Small intestine (tissue), 7 donors: ENCODE measurements around the gene GRK4. TPM values are rescaled to one million over a fixed set of nuclear protein-coding genes. Genes with fewer than 3 reads are reported as not detected.

Source experiments
- DNase-seq, 2 donors: peaks; one replicate each; pipeline versions ENCODE4 v3.0.0 to v3.0.0-alpha.2; 2013
- FAIRE-seq: peaks from 2 replicates; lab custom pipeline; 2012; peaks lifted over from hg19 to GRCh38; lab: Jason Lieb, UNC
- H3K27ac ChIP-seq, 3 donors: one replicate each; pipeline ENCODE4 v1.5.1; 2013; ENCODE audit warnings: low read length in 2 of 3, mild to moderate bottlenecking in 2 of 3, control low read depth in 1 of 3, inconsistent platforms in 1 of 3, low read depth in 1 of 3, moderate library complexity in 1 of 3
- H3K27me3 ChIP-seq, 3 donors: one replicate each; pipeline ENCODE4 v1.6.1; 2013; ENCODE audit warnings: low read length in 3 of 3, inconsistent platforms in 1 of 3; ENCODE audit not compliant: control insufficient read depth in 3 of 3, insufficient read depth in 3 of 3
- H3K36me3 ChIP-seq, 3 donors: one replicate each; pipeline ENCODE4 v1.6.1; 2013; ENCODE audit warnings: low read length in 3 of 3, inconsistent platforms in 1 of 3, low read depth in 1 of 3, mild to moderate bottlenecking in 1 of 3, moderate library complexity in 1 of 3; ENCODE audit not compliant: control insufficient read depth in 3 of 3, insufficient read depth in 2 of 3
- H3K4me1 ChIP-seq, 3 donors: one replicate each; pipeline ENCODE4 v1.6.1; 2013; ENCODE audit warnings: low read length in 2 of 3, inconsistent platforms in 1 of 3, low read depth in 1 of 3, mild to moderate bottlenecking in 1 of 3, moderate library complexity in 1 of 3; ENCODE audit not compliant: control insufficient read depth in 3 of 3, insufficient read depth in 2 of 3
- H3K4me3 ChIP-seq, 3 donors: one replicate each; pipeline ENCODE4 v1.5.1; 2013; ENCODE audit warnings: low read length in 3 of 3, control low read depth in 1 of 3, inconsistent platforms in 1 of 3, low read depth in 1 of 3, mild to moderate bottlenecking in 1 of 3, moderate library complexity in 1 of 3
- H3K9me3 ChIP-seq, 2 donors: one replicate each; pipeline ENCODE4 v1.6.1; 2013; ENCODE audit warnings: low read depth in 1 of 2, low read length in 1 of 2; ENCODE audit not compliant: control insufficient read depth in 2 of 2, insufficient read depth in 1 of 2
- WGBS, 3 donors: extraction: QIAGEN DNeasy Blood & Tissue Kit; methylation state at CpG; one replicate each; pipeline ENCODE4 v1.1.7; 2013; 5-methylcytosine and 5-hydroxymethylcytosine counted together
- polyA plus RNA-seq, 4 donors: library from polyadenylated mRNA; stranded (reverse) in 3 of 4; unstranded in 1 of 4; fragments of 200-250 nt in 3 of 4; fragments of 120-200 nt in 1 of 4; gene quantifications; one replicate each; pipeline versions ENCODE4 v1.2.1 to v1.2.3, GENCODE V29; 2013
- donor health status: healthy with polysubstance abuse.
- donor health status: control.
- donor health status: control.
- donor health status: Bipolar disorder and iron deficiency.
- donor health status: healthy.

GRK4 gene
- polyA plus RNA-seq, 4 donors = 1.1 to 3.8 (median 2.3) TPM

DNA sequence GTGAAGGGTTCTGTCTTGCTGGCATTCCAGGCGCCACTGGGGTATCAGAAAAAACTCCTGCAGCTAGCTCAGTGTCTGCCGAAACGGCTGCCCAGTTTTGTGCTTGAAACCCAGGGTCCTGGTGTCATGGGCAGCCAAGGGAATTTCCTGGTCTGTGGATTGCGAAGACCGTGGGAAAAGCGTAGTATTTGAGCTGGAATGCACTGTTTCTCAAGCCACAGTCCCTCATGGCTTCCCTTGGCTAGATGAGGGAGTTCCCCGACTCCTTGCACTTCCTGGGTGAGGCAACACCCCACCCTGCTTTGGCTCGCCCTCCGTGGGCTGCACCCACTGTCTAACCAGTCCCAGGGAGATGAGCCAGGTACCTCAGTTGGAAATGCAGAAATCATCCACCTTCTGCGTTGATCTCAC, 40.2 kb upstream of the GRK4 start:
- FAIRE-seq (no peak), DNase-seq (no peak)
- 83 to 91% (median 90%) methylated on average over 10 of the region's 10 CpGs for WGBS, 3 donors
- Histone ChIP-seq H3K36me3 (peaks cover 15 to 61% (median 28%) of the 10 kb centered on the region in 3 donors), H3K9me3 (no peaks in the 10 kb centered on the region), H3K4me3 (no peak overlapping the region), H3K27ac (peak overlapping the region in 1 of 3 donors; percentile 19), H3K27me3 (no peaks in the 10 kb centered on the region), H3K4me1 (peaks cover 0 to 22% (median 0%) of the 10 kb centered on the region in 3 donors)

DNA sequence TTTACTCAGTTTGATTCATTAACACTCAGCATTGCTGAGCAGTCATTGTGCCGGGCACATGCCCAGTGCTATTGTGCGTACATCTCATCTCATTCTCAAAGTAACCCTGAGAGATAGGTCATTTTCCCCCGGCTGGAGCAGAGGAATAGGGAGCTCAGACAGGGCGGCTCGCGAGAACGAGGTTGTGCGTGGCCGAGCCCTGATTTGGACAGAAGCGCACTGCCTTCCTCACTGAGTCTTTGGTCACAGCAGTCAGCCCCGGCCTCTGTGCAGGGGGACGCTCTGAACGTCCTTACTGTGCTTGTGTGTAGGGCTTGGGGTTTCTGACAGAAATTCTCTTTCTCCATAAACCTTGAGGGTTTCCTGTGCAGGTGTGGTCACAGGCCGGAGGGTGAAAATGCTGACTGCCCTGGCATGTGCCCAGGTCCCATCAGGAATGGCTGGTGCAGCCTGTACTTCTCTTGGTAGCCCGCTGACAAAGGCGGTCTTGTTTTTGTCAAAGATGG, 39.6 kb upstream of the GRK4 start:
- 91 to 95% (median 92%) methylated on average over 16 of the region's 16 CpGs for WGBS, 3 donors
- H3K27ac ChIP-seq = peak overlapping the region in 1 of 3 donors; percentile 79
- peaks cover 15 to 65% (median 30%) of the 10 kb centered on the region in 3 donors for H3K36me3 ChIP-seq

DNA sequence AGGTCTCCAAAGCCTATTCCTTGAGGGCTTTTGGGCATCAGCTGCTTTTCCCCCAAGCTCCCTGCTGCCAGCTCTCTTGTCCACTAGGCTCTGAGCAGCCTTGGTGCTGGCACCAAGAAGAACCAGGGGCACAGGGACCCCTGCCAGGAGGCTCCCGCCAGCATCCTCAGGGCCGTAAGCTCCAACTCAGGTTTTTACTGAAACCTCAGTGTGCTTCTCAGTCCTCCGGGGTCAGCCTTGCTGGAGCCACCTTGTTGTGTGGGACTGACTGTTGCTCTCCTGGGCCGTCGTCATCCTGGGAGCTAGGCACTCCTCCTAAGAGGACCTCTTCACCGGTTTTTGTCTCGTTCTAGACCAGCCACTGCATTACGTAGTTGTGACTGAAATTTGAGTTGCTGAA, 39.1 kb upstream of the GRK4 start:
- DNase-seq (no peak), FAIRE-seq (no peak)
- Histone ChIP-seq H3K4me3 (no peak overlapping the region), H3K27me3 (no peaks in the 10 kb centered on the region), H3K9me3 (no peaks in the 10 kb centered on the region), H3K27ac (peak overlapping the region in 1 of 3 donors; percentile 79), H3K36me3 (peaks cover 15 to 68% (median 35%) of the 10 kb centered on the region in 3 donors), H3K4me1 (peaks cover 0 to 27% (median 0%) of the 10 kb centered on the region in 3 donors)
- WGBS, 3 donors = 86 to 94% (median 89%) methylated on average over 8 of the region's 8 CpGs

More for the DNA sequence above, 39.6 kb upstream of the GRK4 start:
- H3K9me3 ChIP-seq = no peaks in the 10 kb centered on the region
- H3K4me3 ChIP-seq = no peak overlapping the region
- FAIRE-seq (no peak), DNase-seq (no peak)
- H3K4me1 ChIP-seq = peaks cover 0 to 27% (median 0%) of the 10 kb centered on the region in 3 donors
- H3K27me3 ChIP-seq = no peaks in the 10 kb centered on the region

DNA sequence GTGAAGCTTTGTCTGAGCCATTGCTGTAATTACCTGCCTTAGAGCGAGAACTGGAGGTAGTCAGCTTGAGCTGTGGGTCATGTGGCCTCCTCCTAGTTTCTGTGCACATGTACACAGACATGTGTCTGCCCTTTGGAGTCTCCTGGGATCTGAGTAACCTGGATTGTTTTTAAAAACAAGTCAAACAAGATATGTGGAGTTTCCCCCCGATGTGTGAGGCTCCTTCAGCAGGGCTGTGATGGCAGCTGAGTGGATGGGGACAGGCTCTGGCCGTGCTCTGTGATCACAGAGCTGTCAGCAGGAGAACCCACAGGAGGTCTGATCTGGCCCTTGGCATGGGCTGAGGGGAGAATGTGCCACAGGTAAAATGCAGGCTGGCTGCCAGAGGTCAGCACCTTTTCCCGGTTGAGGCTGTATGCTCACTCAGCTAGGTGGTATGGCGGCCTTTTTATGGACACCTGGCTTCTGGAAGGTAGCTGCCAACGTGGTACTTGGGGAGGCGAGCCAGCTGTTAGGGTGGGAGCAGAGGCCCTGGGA, 38.5 kb upstream of the GRK4 start:
- Histone ChIP-seq H3K27me3 (no peaks in the 10 kb centered on the region), H3K9me3 (no peaks in the 10 kb centered on the region), H3K4me3 (no peak overlapping the region), H3K36me3 (peaks cover 15 to 72% (median 35%) of the 10 kb centered on the region in 3 donors), H3K27ac (peak overlapping the region in 1 of 3 donors; percentile 79), H3K4me1 (peaks cover 0 to 27% (median 0%) of the 10 kb centered on the region in 3 donors)
- 70 to 81% (median 74%) methylated on average over 7 of the region's 7 CpGs for WGBS, 3 donors
- DNase-seq (peak in 1 of 2 donors; percentile 88), FAIRE-seq (no peak)

DNA sequence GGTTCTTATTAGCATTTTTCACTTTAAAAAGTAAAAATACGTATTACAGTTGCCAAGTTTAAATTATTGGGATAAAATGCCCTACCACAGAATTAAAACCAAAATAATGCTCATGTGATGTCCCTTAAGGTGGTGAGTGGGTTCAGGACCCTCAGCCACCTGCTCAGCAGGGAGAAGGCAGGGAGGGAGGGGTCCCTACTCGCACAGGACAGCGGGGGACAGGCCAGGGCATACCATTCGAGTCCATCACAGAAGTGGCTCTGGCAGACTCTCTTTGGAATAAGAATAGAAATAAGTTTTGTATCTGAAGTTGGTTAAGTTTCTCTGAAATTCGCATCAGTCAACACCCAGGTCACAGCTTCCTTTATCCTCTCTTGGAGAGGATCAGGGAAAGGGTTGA, 37.9 kb upstream of the GRK4 start:
- WGBS, 3 donors = 94 to 98% (median 98%) methylated on average over 5 of the region's 5 CpGs
- H3K36me3 ChIP-seq = peaks cover 15 to 78% (median 39%) of the 10 kb centered on the region in 3 donors
- DNase-seq = no peak
- H3K27me3 ChIP-seq = no peaks in the 10 kb centered on the region
- no peaks in the 10 kb centered on the region for H3K9me3 ChIP-seq
- H3K4me1 ChIP-seq = peaks cover 0 to 27% (median 0%) of the 10 kb centered on the region in 3 donors
- FAIRE-seq = no peak
- no peak overlapping the region for H3K4me3 ChIP-seq
- H3K27ac ChIP-seq = peak overlapping the region in 1 of 3 donors; percentile 79

DNA sequence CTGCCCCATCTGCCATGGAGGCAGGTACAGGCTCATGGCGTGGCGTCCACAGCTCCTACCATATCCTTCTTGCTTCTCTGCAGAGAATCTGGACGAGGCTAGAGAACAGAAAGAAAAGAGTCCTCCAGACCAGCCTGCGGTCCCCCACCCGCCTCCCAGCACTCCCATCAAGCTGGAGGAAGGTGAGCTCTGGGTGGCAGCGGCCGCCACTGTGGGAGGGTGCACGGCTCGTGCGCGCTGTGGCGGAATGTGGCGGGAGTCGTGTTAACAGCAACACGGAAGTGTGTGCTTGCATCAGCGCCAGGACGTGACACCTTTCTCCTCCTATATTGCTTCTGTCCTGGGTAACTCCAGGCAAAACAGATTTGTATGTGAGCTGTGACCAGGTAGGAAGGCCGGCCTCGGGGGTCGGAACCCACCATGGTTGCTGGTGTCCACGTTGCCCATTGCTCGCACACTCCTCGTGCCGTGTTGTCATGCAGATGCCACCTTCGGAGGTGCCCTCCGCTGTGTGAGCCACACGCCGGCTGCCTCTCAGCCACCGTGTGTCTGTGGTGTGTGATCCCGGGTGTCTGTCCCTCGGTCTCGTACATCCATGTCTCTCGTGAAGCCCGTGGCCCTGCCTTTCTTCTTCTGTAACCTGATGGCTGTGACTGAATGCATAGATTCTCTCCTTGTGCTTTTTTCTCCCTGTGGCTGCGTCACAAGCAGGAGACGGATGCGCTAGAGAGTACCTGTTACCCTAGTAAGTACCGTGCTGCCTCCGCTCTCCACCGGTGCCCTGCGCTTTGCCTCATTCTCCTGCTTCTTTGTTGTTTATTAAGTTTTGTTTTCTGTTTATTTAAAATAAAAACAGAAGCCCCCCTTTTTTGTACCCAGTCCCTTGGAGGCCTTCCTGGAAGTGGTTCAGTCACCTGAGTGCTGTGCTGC, 37.2 kb upstream of the GRK4 start:
- DNase-seq (no peak), FAIRE-seq (no peak)
- Histone ChIP-seq H3K9me3 (no peaks in the 10 kb centered on the region), H3K27ac (no peak overlapping the region), H3K36me3 (peaks cover 15 to 85% (median 39%) of the 10 kb centered on the region in 3 donors), H3K4me3 (no peak overlapping the region), H3K27me3 (no peaks in the 10 kb centered on the region), H3K4me1 (peaks cover 0 to 27% (median 0%) of the 10 kb centered on the region in 3 donors)
- 94 to 95% (median 94%) methylated on average over 41 of the region's 41 CpGs for WGBS, 3 donors

DNA sequence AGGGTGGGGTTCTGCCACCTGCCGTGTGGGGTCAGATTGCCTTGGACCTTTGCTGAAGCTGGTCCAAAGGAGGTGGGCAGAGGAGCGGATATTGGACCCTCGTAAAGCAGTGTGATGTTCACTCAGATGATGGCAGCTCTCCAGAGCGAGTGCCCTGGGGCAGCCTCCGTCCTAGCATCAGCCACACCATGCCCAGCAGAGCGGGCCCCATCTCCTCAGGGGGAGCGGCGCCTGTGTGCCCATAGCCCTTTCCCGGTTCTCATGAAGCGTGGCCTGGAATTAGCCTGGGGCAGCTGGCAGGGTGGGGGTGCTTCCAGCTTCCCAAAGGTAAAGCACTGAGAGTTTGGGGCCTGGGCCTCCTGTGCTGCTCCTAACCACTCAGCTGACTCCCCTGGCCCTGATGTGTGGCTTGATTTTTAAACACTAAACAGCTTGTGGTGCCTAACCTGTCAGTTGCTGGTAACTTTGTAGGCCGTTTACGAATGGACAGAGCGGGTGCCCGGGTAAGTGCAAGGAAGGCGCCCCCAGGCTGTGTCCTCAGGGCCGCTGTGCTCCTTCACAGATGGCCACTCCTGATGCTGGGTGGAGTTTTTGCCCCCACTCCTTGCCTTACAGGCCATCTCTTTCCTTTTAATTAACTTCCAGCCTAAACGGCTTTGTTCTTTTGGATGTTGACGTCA, 36.2 kb upstream of the GRK4 start:
- H3K36me3 ChIP-seq = peaks cover 15 to 95% (median 39%) of the 10 kb centered on the region in 3 donors
- no peaks in the 10 kb centered on the region for H3K27me3 ChIP-seq
- no peaks in the 10 kb centered on the region for H3K9me3 ChIP-seq
- FAIRE-seq (no peak), DNase-seq (no peak)
- peaks cover 0 to 27% (median 0%) of the 10 kb centered on the region in 3 donors for H3K4me1 ChIP-seq
- H3K4me3 ChIP-seq = no peak overlapping the region
- 90 to 93% (median 92%) methylated on average over 18 of the region's 18 CpGs for WGBS, 3 donors
- no peak overlapping the region for H3K27ac ChIP-seq

DNA sequence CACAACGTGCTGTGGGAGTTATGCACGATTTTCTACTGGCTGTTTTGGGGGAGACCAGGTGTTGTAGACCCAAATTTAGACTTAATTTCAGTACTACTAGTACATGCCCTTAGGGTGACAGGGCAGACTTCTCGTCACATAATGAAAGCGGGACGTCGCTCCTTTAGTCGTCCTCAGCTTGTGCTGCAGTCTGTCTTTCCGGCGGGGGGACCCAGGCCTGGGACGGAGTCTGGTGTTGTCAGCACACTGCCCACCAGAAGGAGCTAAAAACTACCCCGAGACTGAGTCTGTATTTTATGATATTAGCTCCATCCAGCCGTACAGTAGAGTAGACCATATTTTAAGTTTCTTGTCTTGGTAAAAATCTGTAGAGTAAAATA, 35.7 kb upstream of the GRK4 start:
- WGBS, 3 donors = 94 to 95% (median 95%) methylated on average over 12 of the region's 12 CpGs
- H3K4me1 ChIP-seq = peaks cover 0 to 31% (median 0%) of the 10 kb centered on the region in 3 donors
- H3K4me3 ChIP-seq = no peak overlapping the region
- no peak for DNase-seq
- peaks cover 15 to 95% (median 39%) of the 10 kb centered on the region in 3 donors for H3K36me3 ChIP-seq
- H3K9me3 ChIP-seq = no peaks in the 10 kb centered on the region
- FAIRE-seq = no peak
- no peaks in the 10 kb centered on the region for H3K27me3 ChIP-seq
- H3K27ac ChIP-seq = no peak overlapping the region
